Measurements from ENCODE around the gene URI1. TPM values are rescaled to one million over a fixed set of nuclear protein-coding genes. Genes with fewer than 3 reads are reported as not detected.

The URI1 gene
- total RNA-seq, 1 experiment from 2014 or later: 46.4 TPM

- no peak for DNase-seq (ENCODE audit: low spot score)
Measured at GRCh38 chr19:29971002-29971401, 29.0 kb downstream of the URI1 start.

DNA sequence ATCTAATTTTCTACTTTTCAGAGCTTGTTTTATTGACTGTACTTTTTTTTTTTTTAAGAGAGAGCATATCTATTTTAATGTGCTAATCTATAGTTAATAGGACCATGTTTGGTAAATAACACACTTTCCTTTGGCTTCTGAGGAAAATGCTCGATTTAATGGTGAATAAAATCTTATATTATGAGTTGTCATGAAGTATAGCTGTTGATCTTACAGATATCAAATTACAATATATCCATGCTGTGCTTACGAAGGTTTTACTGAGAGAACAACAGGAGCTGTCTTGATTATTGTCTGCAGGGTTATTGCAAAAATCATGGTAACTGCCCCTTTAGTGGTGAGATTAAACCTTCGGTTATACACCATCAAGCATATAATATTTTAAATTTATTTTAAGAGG is 29.6 kb downstream of the URI1 start:
- no peak for DNase-seq (ENCODE audit: low spot score)

DNA sequence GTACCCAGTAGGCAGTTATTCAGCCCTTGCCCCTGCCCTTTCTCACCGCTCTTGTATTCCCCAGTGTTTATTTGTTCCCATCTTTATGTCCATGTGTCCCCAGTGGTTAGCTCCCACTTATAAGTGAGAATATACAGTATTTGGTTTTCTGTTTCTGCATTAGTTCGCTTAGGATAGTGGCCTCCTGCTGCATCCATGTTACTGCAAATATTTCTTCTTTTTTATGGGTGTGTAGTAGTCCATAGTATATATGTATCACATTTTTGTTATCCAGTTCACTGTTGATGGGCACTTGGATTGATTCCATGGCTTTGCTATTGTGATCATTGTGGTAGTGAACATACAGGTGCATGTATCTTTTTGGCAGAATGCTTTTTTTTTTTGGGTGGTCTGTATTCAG is 32.7 kb downstream of the URI1 start:
- DNase-seq (ENCODE audit: low spot score): no peak

- no peak for DNase-seq (ENCODE audit: low spot score)
Measured at GRCh38 chr19:29976151-29976943, 34.3 kb downstream of the URI1 start.

- no peak for DNase-seq (ENCODE audit: low spot score)
Measured at GRCh38 chr19:29978080-29978479, 36.0 kb downstream of the URI1 start.

DNA sequence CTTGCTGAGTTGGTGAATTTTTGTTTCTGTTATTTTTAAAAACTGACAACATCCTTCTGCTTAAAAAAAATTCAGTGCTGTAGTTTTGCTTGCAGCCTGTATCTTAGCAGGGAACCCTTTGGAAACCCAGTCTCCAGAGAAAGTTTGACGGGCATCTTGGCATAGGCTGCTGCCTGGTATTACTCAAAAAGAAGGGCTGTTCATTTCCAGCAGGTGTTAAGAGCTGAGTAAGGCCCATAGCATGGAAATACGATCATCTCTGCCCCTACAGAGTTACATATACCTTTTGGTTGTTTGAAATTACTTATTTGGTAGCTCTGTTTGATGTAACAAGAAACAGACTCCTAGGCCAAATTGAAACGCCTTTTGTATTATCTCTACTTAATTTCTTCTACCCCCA is 41.5 kb downstream of the URI1 start:
- no peak for DNase-seq (ENCODE audit: low spot score)

DNA sequence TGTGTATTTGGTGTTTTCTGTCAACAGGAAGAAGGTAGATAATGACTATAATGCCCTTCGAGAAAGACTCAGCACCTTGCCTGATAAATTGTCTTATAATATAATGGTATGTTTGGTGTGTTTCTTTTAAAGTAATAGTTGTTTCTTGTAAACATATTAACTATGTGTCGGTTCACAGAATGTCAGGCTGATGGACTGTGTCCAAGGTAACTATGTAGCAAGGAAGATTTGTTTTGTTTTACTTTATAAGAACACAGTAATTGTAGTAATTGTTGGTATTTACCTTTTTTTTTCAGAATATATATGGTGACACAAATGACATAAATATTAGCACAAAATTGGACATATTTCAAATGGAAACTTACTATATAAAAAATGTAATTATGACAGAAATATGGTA is 43.2 kb downstream of the URI1 start:
- DNase-seq (ENCODE audit: low spot score): no peak

DNA sequence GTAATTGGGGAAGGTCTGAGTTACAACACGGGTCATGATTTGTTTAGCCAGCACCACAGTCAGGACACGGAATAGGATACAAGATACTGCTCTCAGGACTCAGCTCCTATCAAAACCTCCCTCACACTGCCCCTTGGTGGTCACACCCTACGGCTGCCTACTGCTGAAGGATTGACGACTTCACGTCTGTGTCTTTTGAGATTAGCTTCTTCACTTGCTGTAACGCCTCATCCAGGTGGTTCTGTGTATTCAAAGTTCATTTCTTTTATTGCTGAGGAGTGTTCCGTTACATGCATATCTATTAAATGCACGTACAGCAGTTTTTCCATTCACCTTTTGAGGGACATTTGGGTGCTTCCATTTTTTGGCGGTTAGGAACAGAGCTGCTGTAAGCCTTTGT is 46.3 kb downstream of the URI1 start:
- DNase-seq (ENCODE audit: low spot score): no peak

- DNase-seq (ENCODE audit: low spot score): no peak
Measured at GRCh38 chr19:29992233-29992867, 50.3 kb downstream of the URI1 start.

- no peak for DNase-seq (ENCODE audit: low spot score)
Measured at GRCh38 chr19:29999490-29999889, 57.5 kb downstream of the URI1 start.

GRCh38 chr19:30000862-30001261 is 58.8 kb downstream of the URI1 start:
- no peak for DNase-seq (ENCODE audit: low spot score)

DNA sequence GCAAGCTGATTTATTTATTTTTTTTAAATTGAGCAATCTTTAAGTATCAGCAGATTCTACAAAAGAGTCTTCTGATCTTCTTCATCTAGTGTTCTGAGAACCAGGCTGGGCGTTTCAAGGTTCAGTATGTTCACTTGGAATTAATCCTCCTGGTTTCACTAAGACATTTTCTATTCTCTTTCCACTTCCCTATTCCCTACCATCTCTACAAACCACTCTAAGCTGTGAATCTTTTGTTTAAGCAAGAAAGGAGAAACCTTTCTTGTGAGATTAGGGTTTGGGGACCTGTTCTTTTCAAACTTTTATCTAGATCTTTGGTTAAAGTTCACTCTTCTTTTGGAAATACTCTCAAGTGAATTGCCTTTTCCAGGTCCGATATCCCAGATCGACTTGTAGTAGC is 59.3 kb downstream of the URI1 start:
- no peak for DNase-seq (ENCODE audit: low spot score)

- DNase-seq (ENCODE audit: low spot score): peak; percentile 17
Measured at GRCh38 chr19:30001791-30002190, 59.8 kb downstream of the URI1 start.

- DNase-seq (ENCODE audit: low spot score): no peak
Measured at GRCh38 chr19:30003866-30004265, 61.8 kb downstream of the URI1 start.

GRCh38 chr19:30004403-30004802 is 62.4 kb downstream of the URI1 start:
- DNase-seq (ENCODE audit: low spot score): no peak

DNA sequence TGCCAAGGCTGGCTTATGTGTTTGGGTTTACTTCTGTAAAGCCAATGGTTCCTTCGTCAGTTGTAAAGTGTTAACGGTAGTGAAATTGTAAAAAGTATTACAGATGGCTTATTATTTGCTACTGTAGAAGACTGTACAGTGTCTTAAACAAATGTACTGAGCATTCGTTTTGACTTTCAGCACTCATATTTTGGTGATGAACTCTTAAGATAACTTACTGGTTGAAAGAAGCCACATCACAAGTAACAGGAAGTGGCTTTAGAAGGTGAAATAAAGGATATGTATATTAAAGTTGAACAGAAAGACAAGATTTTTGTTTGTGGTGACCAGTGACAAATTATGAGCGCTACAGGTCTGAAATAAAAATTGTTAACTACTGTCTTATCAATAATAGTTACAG is 64.2 kb downstream of the URI1 start:
- no peak for DNase-seq (ENCODE audit: low spot score)

- DNase-seq (ENCODE audit: low spot score): no peak
Measured at GRCh38 chr19:30008169-30008568, 66.1 kb downstream of the URI1 start.

DNA sequence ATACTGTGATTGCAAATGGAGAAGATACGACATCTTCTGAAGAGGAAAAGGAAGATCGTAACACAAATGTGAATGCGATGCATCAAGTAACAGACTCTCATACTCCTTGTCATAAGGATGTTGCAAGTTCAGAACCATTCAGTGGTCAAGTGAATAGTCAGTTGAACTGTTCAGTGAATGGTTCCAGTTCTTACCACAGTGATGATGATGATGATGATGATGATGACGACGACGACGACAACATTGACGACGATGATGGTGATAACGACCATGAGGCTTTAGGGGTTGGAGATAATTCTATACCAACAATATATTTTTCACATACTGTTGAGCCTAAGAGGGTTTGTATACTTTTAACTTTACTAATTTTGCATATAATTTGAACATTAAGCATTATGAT is 67.0 kb downstream of the URI1 start:
- no peak for DNase-seq (ENCODE audit: low spot score)

- no peak for DNase-seq (ENCODE audit: low spot score)
Measured at GRCh38 chr19:30011051-30011578, 69.1 kb downstream of the URI1 start.

- no peak for DNase-seq (ENCODE audit: low spot score)
Measured at GRCh38 chr19:30014770-30015169, 72.7 kb downstream of the URI1 start.

DNA sequence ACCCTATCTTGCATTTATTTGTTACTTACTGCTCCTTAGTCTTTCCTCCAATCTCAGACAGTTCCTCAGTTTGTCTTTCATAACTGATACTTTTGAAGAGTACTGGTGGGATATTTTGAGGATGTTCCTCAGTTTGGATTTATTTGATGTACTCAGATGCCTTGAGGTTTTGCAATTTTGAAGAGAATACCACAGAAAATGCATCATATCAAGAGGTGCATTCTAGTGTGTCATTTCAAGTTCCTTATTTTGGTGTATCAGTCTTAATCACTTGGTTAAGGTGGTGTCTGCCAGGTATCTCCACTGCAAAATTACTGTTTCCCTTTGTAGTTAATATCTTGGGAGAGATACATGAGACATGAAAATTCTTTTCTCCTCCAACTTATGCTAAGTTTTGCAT is 75.1 kb downstream of the URI1 start:
- DNase-seq (ENCODE audit: low spot score): no peak

DNA sequence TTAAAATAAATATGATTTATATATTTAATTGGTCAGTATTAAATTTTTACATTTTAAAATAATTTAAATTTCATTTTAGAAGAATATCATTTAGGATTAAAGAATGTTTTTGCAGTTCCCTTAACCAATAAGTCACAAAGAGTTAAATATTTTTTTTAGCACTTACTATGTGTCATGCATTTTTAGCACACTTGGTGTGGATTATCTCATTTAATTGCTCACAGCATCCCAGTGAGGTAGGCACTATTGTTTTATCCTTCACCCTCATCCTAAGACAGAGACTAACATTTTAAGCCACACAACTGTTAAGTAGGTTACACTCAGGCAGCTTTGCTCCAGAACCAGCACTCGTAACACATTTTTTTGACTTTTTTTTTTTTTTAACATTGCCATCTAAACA is 78.2 kb downstream of the URI1 start:
- DNase-seq (ENCODE audit: low spot score): no peak

GRCh38 chr19:30022659-30023058 is 80.6 kb downstream of the URI1 start:
- no peak for DNase-seq (ENCODE audit: low spot score)
